Activated T-helper 1 cell treated with anti-CD3 and anti-CD28 coated beads, Interleukin-12 subunit alpha, Interleukin-12 subunit beta, Interleukin-2, Interleukin-4 antibody, amounts not matched to agents 30 ng/mL and 10 ng/mL and 1 ng/mL, durations not matched to agents 14 hours and 24 hours and 36 hours (primary cell): ENCODE data around the gene PGPEP1. TPM values are rescaled to one million over a fixed set of nuclear protein-coding genes. Genes with fewer than 3 reads are reported as not detected.
"Not testable (repeated sequence)": the region's sequence is repeated elsewhere in the genome, so short reads cannot be mapped to it uniquely, and the experiment has no call there.

Experiments
- DNase-seq: peaks from one replicate; pipeline ENCODE4 v3.0.0; 2021; ENCODE audit warnings: low spot score
- H3K27ac Mint-ChIP-seq: one replicate; pipeline ENCODE4 v1.8.0; 2021; ENCODE audit warnings: mild to moderate bottlenecking, mixed read lengths
- H3K27me3 Mint-ChIP-seq: one replicate; pipeline ENCODE4 v1.8.0; 2022; ENCODE audit warnings: mild to moderate bottlenecking, moderate library complexity, mixed read lengths; ENCODE audit not compliant: insufficient read depth
- H3K36me3 Mint-ChIP-seq: one replicate; pipeline ENCODE4 v1.8.0; 2021; ENCODE audit warnings: low read depth, mixed read lengths
- H3K4me1 Mint-ChIP-seq: one replicate; pipeline ENCODE4 v1.8.0; 2021; ENCODE audit warnings: low read depth, mixed read lengths
- H3K4me3 Mint-ChIP-seq: one replicate; pipeline ENCODE4 v1.8.0; 2021; ENCODE audit warnings: mild to moderate bottlenecking, moderate library complexity, mixed read lengths
- H3K9me3 Mint-ChIP-seq: one replicate; pipeline ENCODE4 v1.8.0; 2021; ENCODE audit warnings: mixed read lengths
- intact Hi-C: fragments of 100-400 bp; cut with micrococcal nuclease; formaldehyde crosslinking; loops from one replicate; pipeline ENCODE4 v1.15.1; 2024
- total RNA-seq: library from RNA; stranded (reverse); gene quantifications from 2 replicates; pipeline ENCODE4 v1.2.3, GENCODE V29; 2022

The PGPEP1 gene
- total RNA-seq, 1 donor from 2014 or later: 17.9 TPM

DNA sequence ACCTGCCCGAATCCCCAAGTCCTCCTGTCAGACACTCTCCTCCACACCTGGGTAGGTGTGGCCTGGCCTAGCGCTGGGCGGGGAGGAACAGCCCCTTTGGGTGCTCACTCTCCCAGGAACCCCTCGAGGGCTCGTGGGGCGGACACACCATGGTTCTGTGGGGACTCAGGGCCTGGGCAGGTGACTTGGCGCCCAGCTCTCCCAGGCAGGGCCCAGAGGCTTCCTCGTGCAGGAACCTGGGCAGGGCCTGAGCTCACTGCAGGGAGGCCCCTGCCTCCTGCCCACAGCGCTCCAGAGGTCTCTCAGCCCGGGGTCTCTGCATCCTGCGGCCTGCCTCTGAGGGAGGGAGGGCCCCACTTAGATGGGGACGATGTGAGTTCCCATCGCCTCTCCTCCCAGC lies 29.4 kb upstream of the PGPEP1 start:
- H3K36me3 Mint-ChIP-seq: peaks cover 21% of the 10 kb centered on the region
- intact Hi-C loops: no loop called here

DNA sequence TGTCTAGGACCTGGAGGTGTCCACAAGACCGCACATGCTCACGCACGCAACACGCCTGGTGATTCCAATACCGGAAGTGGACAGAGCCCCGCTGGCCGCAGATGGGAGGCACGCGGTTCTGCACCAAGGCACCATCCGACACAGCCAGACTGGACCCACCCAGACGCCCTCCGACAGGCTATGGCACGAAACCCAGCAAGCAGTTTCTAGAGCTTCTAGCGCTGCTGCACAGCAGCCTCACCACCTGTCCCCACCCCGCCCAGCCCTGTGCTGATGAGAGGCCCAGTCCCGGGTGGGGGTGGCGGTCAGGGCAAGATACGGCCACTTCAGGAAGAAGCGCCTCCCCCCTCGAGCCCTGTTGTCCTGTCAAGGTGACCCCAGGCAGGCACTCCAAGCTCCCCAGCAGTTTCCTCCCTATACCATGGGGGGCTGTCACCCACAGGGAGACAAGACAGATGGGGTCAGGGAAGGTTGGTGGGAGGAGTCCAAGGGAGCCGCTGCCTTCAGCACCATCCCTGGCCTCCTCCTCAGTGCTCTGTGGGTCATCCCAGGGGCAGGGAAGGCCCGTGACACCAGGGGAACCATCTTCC lies 28.8 kb upstream of the PGPEP1 start:
- Mint-ChIP-seq H3K4me3 (no peak overlapping the region), H3K4me1 (peaks cover 9% of the 10 kb centered on the region), H3K27me3 (no peaks in the 10 kb centered on the region), H3K27ac (no peak overlapping the region), H3K36me3 (peaks cover 19% of the 10 kb centered on the region), H3K9me3 (no peaks in the 10 kb centered on the region)
- intact Hi-C loops: no loop called here
- no peak for DNase-seq

More for the DNA sequence above, 29.4 kb upstream of the PGPEP1 start:
- Mint-ChIP-seq H3K27me3 (no peaks in the 10 kb centered on the region), H3K27ac (no peak overlapping the region), H3K4me1 (peaks cover 14% of the 10 kb centered on the region), H3K4me3 (no peak overlapping the region), H3K9me3 (no peaks in the 10 kb centered on the region)
- no peak for DNase-seq

DNA sequence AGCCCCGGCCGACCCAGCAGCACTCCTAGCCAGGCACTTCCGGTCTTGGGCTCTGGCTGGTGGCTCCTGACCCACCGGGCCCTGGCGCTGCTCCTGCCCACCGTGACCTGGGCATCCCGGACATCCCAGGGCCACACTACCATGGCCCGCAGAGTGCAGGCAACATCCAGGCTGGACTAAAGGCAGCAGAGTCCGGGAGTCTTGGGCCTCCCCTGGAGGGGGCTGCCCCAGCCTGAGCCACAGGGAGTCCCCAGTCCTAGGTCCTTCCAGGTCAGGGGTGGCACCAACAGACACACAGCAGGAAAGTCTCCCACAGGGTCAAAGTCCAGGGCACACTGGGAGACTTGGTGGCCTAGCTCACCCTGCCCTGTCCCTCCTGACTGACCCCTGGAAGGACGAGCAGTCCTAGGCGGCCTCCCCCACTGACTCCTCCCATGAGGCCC lies 28.3 kb upstream of the PGPEP1 start:
- Mint-ChIP-seq H3K4me1 (peaks cover 4% of the 10 kb centered on the region), H3K9me3 (no peaks in the 10 kb centered on the region), H3K27me3 (no peaks in the 10 kb centered on the region), H3K27ac (no peak overlapping the region), H3K36me3 (peaks cover 16% of the 10 kb centered on the region), H3K4me3 (no peak overlapping the region)
- intact Hi-C loops: no loop called here
- DNase-seq: no peak

DNA sequence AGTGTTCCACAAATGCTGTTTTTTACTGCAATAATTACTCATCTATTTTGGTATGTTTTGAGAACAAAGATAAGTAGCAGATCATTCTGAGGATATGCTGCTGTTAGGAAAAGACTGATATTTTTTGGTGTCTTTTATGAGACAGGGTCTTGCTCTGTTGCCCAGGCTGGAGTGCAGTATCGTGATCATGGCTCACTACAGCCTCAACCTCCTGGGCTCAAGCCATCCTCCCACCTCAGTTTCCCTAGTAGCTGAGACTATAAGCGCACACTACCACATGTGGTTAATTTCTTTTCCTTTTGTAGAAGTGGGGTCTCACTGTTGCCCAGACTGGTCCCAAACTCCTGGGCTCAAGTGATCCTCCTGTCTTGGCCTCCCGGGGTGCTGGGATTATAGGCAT lies 27.0 kb upstream of the PGPEP1 start:
- intact Hi-C loops: no loop called here
- no peaks in the 10 kb centered on the region for H3K27me3 Mint-ChIP-seq
- H3K27ac Mint-ChIP-seq: no peak overlapping the region
- peaks cover 10% of the 10 kb centered on the region for H3K4me1 Mint-ChIP-seq
- no peak for DNase-seq
- H3K9me3 Mint-ChIP-seq: no peaks in the 10 kb centered on the region
- no peak overlapping the region for H3K4me3 Mint-ChIP-seq
- peaks cover 14% of the 10 kb centered on the region for H3K36me3 Mint-ChIP-seq

DNA sequence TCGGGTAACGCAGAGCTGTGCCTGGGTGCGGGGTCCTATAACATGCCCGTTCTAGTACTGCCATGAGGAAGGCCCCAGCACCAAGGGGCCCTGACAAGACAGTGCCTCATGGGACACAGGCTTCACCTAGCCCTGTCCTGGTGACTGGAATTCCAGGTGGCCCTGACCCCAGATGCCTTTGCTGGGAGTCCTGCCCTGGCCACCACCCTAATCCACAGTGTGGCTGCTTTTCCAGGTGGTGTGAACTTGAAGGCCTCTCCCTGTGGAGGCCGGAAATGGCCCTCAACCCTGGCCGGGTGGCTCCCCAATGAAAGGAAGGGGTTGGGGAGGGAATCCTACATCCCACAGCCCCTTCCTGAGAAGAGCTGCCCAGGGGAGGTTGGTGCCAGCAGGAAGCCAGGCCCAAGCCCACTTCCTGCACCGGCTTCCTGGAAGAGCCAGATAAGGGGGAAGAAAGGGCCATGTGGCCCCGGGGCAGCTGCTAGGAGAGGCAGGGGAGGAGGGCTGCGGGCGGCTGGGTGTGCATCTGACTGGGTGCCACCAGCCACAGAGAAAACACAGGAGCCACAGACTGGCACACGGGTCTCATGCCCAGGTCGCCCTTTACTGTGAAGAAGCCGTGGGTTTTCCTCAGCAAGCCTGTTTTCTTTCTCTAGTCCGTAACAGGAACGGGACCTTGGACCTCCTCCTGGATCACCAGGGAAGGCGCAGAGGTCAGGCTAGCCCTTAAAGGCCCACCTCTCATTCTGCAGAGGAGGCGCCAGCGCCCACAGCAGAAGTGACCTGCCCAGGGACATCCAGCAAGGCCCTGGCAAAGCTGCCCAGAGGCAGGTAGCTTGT lies 22.2 kb upstream of the PGPEP1 start:
- Mint-ChIP-seq H3K27ac (peak overlapping the region; percentile 84), H3K36me3 (peaks cover 29% of the 10 kb centered on the region), H3K9me3 (no peaks in the 10 kb centered on the region), H3K4me3 (peak overlapping the region; percentile 77), H3K27me3 (no peaks in the 10 kb centered on the region), H3K4me1 (peaks cover 49% of the 10 kb centered on the region)
- intact Hi-C loops: loop anchor here (1.0 kb wide), 1 partner anchor 14 kb away; no protein-coding TSS in a partner anchor
- no peak for DNase-seq

DNA sequence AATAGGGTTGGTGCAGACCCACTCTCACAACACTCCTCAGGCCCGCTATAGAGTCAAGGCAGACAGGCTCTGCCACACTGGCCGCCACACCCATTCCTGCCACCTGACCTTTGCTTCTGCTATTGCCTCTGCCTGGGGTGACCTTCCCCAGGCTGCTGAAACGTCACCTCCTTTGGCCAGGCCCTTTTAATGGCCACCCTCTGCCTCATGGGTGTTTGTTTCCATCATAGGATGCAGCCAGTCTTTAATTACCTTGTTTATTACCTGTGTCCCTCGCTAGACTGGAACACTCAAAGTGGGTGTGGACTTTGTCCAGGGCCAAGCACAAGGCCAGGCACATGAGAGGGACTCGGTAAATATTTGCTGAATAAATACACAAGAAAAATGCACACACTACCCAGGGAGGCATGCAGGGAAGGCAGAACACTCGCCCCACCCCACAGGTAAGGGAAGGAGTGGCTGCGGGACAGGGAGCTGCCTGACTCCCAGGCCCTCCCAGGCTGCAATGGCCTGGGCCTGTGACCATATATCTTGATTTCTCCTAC lies 20.7 kb upstream of the PGPEP1 start:
- no peaks in the 10 kb centered on the region for H3K9me3 Mint-ChIP-seq
- H3K4me3 Mint-ChIP-seq: peak overlapping the region; percentile 62
- intact Hi-C loops: loop anchor here (10.0 kb wide), 1 partner anchor 315 kb away; the partner anchor contains the start of gene ARRDC2
- peaks cover 59% of the 10 kb centered on the region for H3K4me1 Mint-ChIP-seq
- H3K27me3 Mint-ChIP-seq: no peaks in the 10 kb centered on the region
- DNase-seq: no peak
- peak overlapping the region; percentile 84 for H3K27ac Mint-ChIP-seq
- peaks cover 26% of the 10 kb centered on the region for H3K36me3 Mint-ChIP-seq

DNA sequence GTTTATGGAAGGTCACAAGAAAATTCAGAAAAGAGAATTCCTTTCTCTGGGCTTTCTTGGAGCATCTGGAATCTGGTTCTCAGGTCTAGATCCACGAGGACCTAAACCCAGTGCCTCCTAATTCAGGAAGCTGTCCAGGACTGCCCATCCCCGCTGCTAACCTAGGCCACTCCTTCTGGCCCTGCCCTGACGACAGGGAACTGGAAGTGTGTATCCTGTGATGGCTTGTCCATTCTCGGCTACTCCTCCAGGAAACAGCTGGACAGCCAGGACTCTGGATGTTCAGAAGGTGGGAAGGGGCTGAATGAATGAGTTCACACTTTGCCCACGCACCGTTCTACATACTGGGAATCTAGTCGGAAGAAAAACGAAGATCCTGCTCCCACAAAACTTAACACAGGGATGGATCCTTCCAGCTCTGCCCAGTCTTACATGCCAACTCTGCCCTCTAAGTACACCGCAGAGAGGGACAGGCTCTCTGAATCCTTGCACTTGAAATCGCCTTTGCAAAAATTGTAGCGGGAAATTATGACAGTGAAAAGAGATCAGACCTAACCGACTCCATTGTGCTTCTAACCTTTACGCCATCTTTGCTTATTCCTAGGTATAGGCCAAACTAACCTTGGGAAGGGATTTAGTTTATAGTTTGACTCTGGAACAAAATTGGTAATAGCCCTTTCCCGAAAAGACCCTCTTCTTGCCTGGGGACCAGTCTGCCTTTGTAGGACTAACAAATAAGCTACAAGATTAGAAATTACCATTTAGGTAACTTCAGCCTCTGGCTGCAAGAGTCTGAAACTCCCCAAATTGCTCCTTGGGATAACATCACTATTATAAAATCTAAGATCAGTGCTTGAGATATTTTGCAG lies 19.3 kb upstream of the PGPEP1 start:
- intact Hi-C loops: loop anchor here (10.0 kb wide), 1 partner anchor 316 kb away; the partner anchor contains the start of gene ARRDC2
- DNase-seq: no peak
- Mint-ChIP-seq H3K36me3 (peaks cover 26% of the 10 kb centered on the region), H3K4me3 (peak overlapping the region; percentile 95), H3K27ac (peak overlapping the region; percentile 93), H3K9me3 (no peaks in the 10 kb centered on the region), H3K27me3 (no peaks in the 10 kb centered on the region), H3K4me1 (peaks cover 59% of the 10 kb centered on the region)

DNA sequence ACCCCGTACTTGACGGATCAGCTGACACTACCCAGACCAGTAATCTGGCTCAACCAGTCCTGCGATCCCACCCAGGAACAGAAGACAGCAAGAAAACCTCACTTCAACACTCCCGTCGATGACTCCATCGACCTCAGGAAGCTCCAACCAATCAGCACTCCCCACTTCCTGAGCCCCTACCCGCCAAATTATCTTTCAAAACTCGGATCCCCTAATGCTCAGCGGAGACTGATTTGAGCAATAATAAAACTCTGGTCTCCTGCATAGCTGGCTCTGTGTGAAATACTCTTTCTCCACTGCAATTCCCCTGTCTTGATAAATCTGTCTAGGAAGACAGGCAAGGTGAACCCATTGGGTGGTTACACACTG lies 18.7 kb upstream of the PGPEP1 start:
- H3K9me3 Mint-ChIP-seq: no peaks in the 10 kb centered on the region
- no peaks in the 10 kb centered on the region for H3K27me3 Mint-ChIP-seq
- H3K4me1 Mint-ChIP-seq: peaks cover 59% of the 10 kb centered on the region
- peak overlapping the region; percentile 93 for H3K27ac Mint-ChIP-seq
- peaks cover 26% of the 10 kb centered on the region for H3K36me3 Mint-ChIP-seq
- intact Hi-C loops: loop anchor here (2.0 to 10.0 kb wide), 2 partner anchors 169 to 317 kb away; partner anchors contain the start of genes ARRDC2 and PIK3R2
- DNase-seq: no peak
- H3K4me3 Mint-ChIP-seq: peak overlapping the region; percentile 95

DNA sequence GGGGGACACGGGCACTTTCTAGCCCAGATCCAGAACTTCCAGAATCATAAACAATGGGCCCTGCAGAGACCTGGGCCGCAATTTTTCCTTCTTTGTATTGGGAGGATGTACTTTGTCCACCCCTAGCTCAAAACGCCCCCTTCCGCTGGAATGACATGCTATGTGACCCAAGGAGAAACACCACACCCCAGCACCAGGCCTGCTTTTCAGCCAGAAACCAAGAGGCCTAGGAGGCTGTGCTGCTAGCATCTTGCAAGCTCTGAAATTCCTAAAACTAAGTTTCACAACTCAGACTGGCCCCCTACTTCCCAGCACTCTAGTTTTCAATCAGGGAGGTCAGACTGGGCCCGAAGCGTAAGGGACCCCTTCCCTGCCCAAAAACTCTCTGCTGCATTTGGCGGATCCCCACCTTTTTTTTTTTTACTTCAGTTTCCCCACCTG lies 18.1 kb upstream of the PGPEP1 start:
- intact Hi-C loops: loop anchor here (2.0 to 10.0 kb wide), 2 partner anchors 170 to 318 kb away; partner anchors contain the start of genes ARRDC2 and PIK3R2
- Mint-ChIP-seq H3K27me3 (no peaks in the 10 kb centered on the region), H3K36me3 (peaks cover 26% of the 10 kb centered on the region), H3K4me1 (peaks cover 59% of the 10 kb centered on the region), H3K4me3 (peak overlapping the region; percentile 95), H3K27ac (peak overlapping the region; percentile 93), H3K9me3 (no peaks in the 10 kb centered on the region)
- DNase-seq: peak; percentile 37

DNA sequence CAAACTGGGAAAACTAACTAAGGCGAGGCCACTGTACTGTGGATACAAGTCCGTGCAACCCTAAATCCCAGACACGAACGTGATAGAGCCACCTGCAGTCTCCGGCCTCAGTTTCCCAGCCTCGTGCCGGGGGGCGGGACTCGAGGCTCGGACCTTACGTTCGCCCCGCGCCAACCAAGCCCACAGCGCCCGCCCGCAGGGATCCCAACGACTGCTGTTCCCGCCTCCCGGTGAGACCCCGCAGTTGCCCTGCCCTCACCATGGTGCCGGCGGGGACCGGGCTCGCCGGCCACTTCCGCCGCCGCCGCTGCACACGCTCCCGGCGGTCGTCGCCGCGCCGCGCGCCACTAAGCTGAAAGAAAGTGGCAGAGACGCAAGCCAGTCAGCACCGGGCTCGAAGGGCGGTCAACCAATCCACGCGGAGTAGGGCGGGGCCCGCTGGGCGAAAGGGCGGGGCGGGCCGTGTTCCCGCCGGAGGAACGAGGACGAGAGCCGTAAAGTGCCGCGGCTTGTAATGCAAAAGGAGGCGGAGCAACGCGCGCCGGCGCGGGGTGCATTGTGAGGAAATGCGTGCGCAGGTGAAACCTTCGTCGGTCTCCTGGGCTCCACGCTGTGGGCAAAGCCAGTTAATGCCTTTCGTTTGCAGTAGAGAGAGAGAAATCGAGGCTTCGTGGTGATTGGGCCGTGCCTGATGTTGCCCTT lies 17.5 kb upstream of the PGPEP1 start, which contains the start of gene LSM4:
Gene LSM4, minus strand, starts transcription at position 318 of the 702 bp plus-strand sequence. Its CDS starts 56 bp downstream, at position 262.
- Mint-ChIP-seq H3K27ac (peak within 1 kb of the TSS; percentile 93), H3K9me3 (no peaks in the 10 kb centered on the region), H3K4me3 (peak within 1 kb of the TSS; percentile 95), H3K27me3 (no peaks in the 10 kb centered on the region), H3K4me1 (peaks cover 53% of the 10 kb centered on the region), H3K36me3 (peaks cover 26% of the 10 kb centered on the region)
- peak; percentile 99 for DNase-seq
- intact Hi-C loops: loop anchor here (1.0 to 10.0 kb wide), 9 partner anchors 19 to 318 kb away; partner anchors contain the start of genes ARRDC2, ELL, PIK3R2 and RAB3A

DNA sequence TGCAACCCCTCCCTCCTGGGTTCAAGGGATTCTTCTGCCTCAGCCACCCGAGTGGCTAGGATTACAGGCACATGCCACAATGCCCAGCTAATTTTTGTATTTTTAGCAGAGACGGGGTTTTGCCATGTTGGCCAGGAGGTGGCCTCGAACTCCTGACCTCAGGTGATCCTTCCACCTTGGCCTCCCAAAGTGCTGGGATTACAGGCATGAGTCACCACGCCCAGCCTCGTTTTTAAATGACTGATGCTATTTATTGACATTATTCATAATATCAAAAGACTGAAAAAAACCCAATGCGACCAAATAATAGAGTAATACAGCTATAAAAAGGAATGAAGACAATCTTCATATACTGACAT lies 16.0 kb upstream of the PGPEP1 start:
- peaks cover 54% of the 10 kb centered on the region for H3K4me1 Mint-ChIP-seq
- H3K27ac Mint-ChIP-seq: peak overlapping the region; percentile 93
- H3K36me3 Mint-ChIP-seq: peaks cover 20% of the 10 kb centered on the region
- DNase-seq, H3K9me3 Mint-ChIP-seq, H3K4me3 Mint-ChIP-seq, H3K27me3 Mint-ChIP-seq: not testable (repeated sequence)
- intact Hi-C loops: loop anchor here (10.0 kb wide), 1 partner anchor 320 kb away; the partner anchor contains the start of gene ARRDC2
